ENCODE measurements around the gene CNBD2. TPM values are rescaled to one million over a fixed set of nuclear protein-coding genes. Genes with fewer than 3 reads are reported as not detected.
"Not testable (repeated sequence)": the region's sequence is repeated elsewhere in the genome, so short reads cannot be mapped to it uniquely, and the experiment has no call there.

CNBD2 gene
- polyA plus RNA-seq, 1 donor: 5.5 TPM

- Histone ChIP-seq H3K9me3 (ENCODE audit: control insufficient read depth, low read depth, low read length) (no peaks in the 10 kb centered on the region), H3K4me1 (ENCODE audit: control insufficient read depth, insufficient read depth, low read length) (no peaks in the 10 kb centered on the region), H3K36me3 (ENCODE audit: control insufficient read depth, insufficient read depth, low read length) (no peaks in the 10 kb centered on the region), H3K27me3 (ENCODE audit: control insufficient read depth, insufficient read depth, low read length) (no peaks in the 10 kb centered on the region), H3K27ac (ENCODE audit: low read length) (no peak overlapping the region), H3K4me3 (ENCODE audit: low read length) (no peak overlapping the region)
- peak; percentile 35 to 64 for DNase-seq
- 6% methylated on average over 2 of the region's 6 CpGs for WGBS (ENCODE audit: insufficient coverage, low lambda C conversion rate)
These were observed 24.4 kb downstream of the CNBD2 start for GRCh38 chr20:35992713-35993335.

GRCh38 chr20:35994994-35995453 is 26.6 kb downstream of the CNBD2 start:
- 0% methylated on average over 4 of the region's 6 CpGs for WGBS (ENCODE audit: insufficient coverage, low lambda C conversion rate)
- H3K9me3 ChIP-seq (ENCODE audit: control insufficient read depth, low read depth, low read length): no peaks in the 10 kb centered on the region

GRCh38 chr20:35996492-35996891 is 28.1 kb downstream of the CNBD2 start:
- WGBS (ENCODE audit: insufficient coverage, low lambda C conversion rate): no CpG with 5 or more reads among the region's 8 CpGs

More at GRCh38 chr20:35994994-35995453, 26.6 kb downstream of the CNBD2 start:
- H3K27me3 ChIP-seq (ENCODE audit: control insufficient read depth, insufficient read depth, low read length): no peaks in the 10 kb centered on the region
- H3K4me1 ChIP-seq (ENCODE audit: control insufficient read depth, insufficient read depth, low read length): no peaks in the 10 kb centered on the region
- H3K4me3 ChIP-seq (ENCODE audit: low read length): no peak overlapping the region
- peak; percentile 77 for DNase-seq
- H3K27ac ChIP-seq (ENCODE audit: low read length): no peak overlapping the region
- H3K36me3 ChIP-seq (ENCODE audit: control insufficient read depth, insufficient read depth, low read length): no peaks in the 10 kb centered on the region

GRCh38 chr20:36001331-36001730 is 32.9 kb downstream of the CNBD2 start:
- H3K4me1 ChIP-seq (ENCODE audit: control insufficient read depth, insufficient read depth, low read length): not testable (repeated sequence)

More at GRCh38 chr20:35996492-35996891, 28.1 kb downstream of the CNBD2 start:
- H3K9me3 ChIP-seq (ENCODE audit: control insufficient read depth, low read depth, low read length); DNase-seq; H3K27ac ChIP-seq (ENCODE audit: low read length); H3K4me1 ChIP-seq (ENCODE audit: control insufficient read depth, insufficient read depth, low read length); H3K36me3 ChIP-seq (ENCODE audit: control insufficient read depth, insufficient read depth, low read length); H3K4me3 ChIP-seq (ENCODE audit: low read length); H3K27me3 ChIP-seq (ENCODE audit: control insufficient read depth, insufficient read depth, low read length): not testable (repeated sequence)

GRCh38 chr20:36002855-36003254 is 34.5 kb downstream of the CNBD2 start:
- Histone ChIP-seq H3K36me3 (ENCODE audit: control insufficient read depth, insufficient read depth, low read length) (no peaks in the 10 kb centered on the region), H3K9me3 (ENCODE audit: control insufficient read depth, low read depth, low read length) (peaks cover 11% of the 10 kb centered on the region), H3K27ac (ENCODE audit: low read length) (no peak overlapping the region), H3K27me3 (ENCODE audit: control insufficient read depth, insufficient read depth, low read length) (no peaks in the 10 kb centered on the region), H3K4me3 (ENCODE audit: low read length) (no peak overlapping the region), H3K4me1 (ENCODE audit: control insufficient read depth, insufficient read depth, low read length) (no peaks in the 10 kb centered on the region)
- no peak for DNase-seq

More at GRCh38 chr20:36001331-36001730, 32.9 kb downstream of the CNBD2 start:
- not testable (repeated sequence) for DNase-seq; H3K36me3 ChIP-seq (ENCODE audit: control insufficient read depth, insufficient read depth, low read length); H3K27ac ChIP-seq (ENCODE audit: low read length); H3K4me3 ChIP-seq (ENCODE audit: low read length); H3K27me3 ChIP-seq (ENCODE audit: control insufficient read depth, insufficient read depth, low read length)
- no CpG with 5 or more reads among the region's 34 CpGs for whole genome bisulfite sequencing (ENCODE audit: insufficient coverage, low lambda C conversion rate)
- H3K9me3 ChIP-seq (ENCODE audit: control insufficient read depth, low read depth, low read length): peaks cover 11% of the 10 kb centered on the region

GRCh38 chr20:36004045-36004444 is 35.7 kb downstream of the CNBD2 start:
- no CpG with 5 or more reads among the region's 1 CpG for whole genome bisulfite sequencing (ENCODE audit: insufficient coverage, low lambda C conversion rate)

GRCh38 chr20:36008461-36009035 is 40.2 kb downstream of the CNBD2 start:
- H3K27ac ChIP-seq (ENCODE audit: low read length): no peak overlapping the region
- no peak overlapping the region for H3K4me3 ChIP-seq (ENCODE audit: low read length)
- WGBS (ENCODE audit: insufficient coverage, low lambda C conversion rate): no CpG with 5 or more reads among the region's 4 CpGs
- no peaks in the 10 kb centered on the region for H3K9me3 ChIP-seq (ENCODE audit: control insufficient read depth, low read depth, low read length)
- H3K36me3 ChIP-seq (ENCODE audit: control insufficient read depth, insufficient read depth, low read length): no peaks in the 10 kb centered on the region
- no peaks in the 10 kb centered on the region for H3K27me3 ChIP-seq (ENCODE audit: control insufficient read depth, insufficient read depth, low read length)
- no peaks in the 10 kb centered on the region for H3K4me1 ChIP-seq (ENCODE audit: control insufficient read depth, insufficient read depth, low read length)
- no peak for DNase-seq

More at GRCh38 chr20:36004045-36004444, 35.7 kb downstream of the CNBD2 start:
- no peaks in the 10 kb centered on the region for H3K36me3 ChIP-seq (ENCODE audit: control insufficient read depth, insufficient read depth, low read length)
- no peaks in the 10 kb centered on the region for H3K4me1 ChIP-seq (ENCODE audit: control insufficient read depth, insufficient read depth, low read length)
- no peak overlapping the region for H3K4me3 ChIP-seq (ENCODE audit: low read length)
- DNase-seq: no peak
- H3K27me3 ChIP-seq (ENCODE audit: control insufficient read depth, insufficient read depth, low read length): no peaks in the 10 kb centered on the region
- peaks cover 11% of the 10 kb centered on the region for H3K9me3 ChIP-seq (ENCODE audit: control insufficient read depth, low read depth, low read length)
- no peak overlapping the region for H3K27ac ChIP-seq (ENCODE audit: low read length)

GRCh38 chr20:36010076-36010475 is 41.7 kb downstream of the CNBD2 start:
- DNase-seq: no peak
- WGBS (ENCODE audit: insufficient coverage, low lambda C conversion rate): 100% methylated on average over 1 of the region's 4 CpGs
- Histone ChIP-seq H3K4me3 (ENCODE audit: low read length) (no peak overlapping the region), H3K36me3 (ENCODE audit: control insufficient read depth, insufficient read depth, low read length) (no peaks in the 10 kb centered on the region), H3K27ac (ENCODE audit: low read length) (no peak overlapping the region), H3K4me1 (ENCODE audit: control insufficient read depth, insufficient read depth, low read length) (no peaks in the 10 kb centered on the region), H3K9me3 (ENCODE audit: control insufficient read depth, low read depth, low read length) (no peaks in the 10 kb centered on the region), H3K27me3 (ENCODE audit: control insufficient read depth, insufficient read depth, low read length) (no peaks in the 10 kb centered on the region)

- no CpG with 5 or more reads among the region's 4 CpGs for WGBS (ENCODE audit: insufficient coverage, low lambda C conversion rate)
- H3K27ac ChIP-seq (ENCODE audit: low read length): no peak overlapping the region
- H3K36me3 ChIP-seq (ENCODE audit: control insufficient read depth, insufficient read depth, low read length): no peaks in the 10 kb centered on the region
- no peak for DNase-seq
- H3K4me3 ChIP-seq (ENCODE audit: low read length): no peak overlapping the region
- H3K9me3 ChIP-seq (ENCODE audit: control insufficient read depth, low read depth, low read length): no peaks in the 10 kb centered on the region
- no peaks in the 10 kb centered on the region for H3K27me3 ChIP-seq (ENCODE audit: control insufficient read depth, insufficient read depth, low read length)
- no peaks in the 10 kb centered on the region for H3K4me1 ChIP-seq (ENCODE audit: control insufficient read depth, insufficient read depth, low read length)
These were observed 42.4 kb downstream of the CNBD2 start for GRCh38 chr20:36010825-36011224.

GRCh38 chr20:36015806-36016403 is 47.5 kb downstream of the CNBD2 start:
- Histone ChIP-seq H3K27ac (ENCODE audit: low read length) (no peak overlapping the region), H3K4me3 (ENCODE audit: low read length) (no peak overlapping the region), H3K9me3 (ENCODE audit: control insufficient read depth, low read depth, low read length) (no peaks in the 10 kb centered on the region), H3K4me1 (ENCODE audit: control insufficient read depth, insufficient read depth, low read length) (no peaks in the 10 kb centered on the region), H3K27me3 (ENCODE audit: control insufficient read depth, insufficient read depth, low read length) (no peaks in the 10 kb centered on the region), H3K36me3 (ENCODE audit: control insufficient read depth, insufficient read depth, low read length) (no peaks in the 10 kb centered on the region)
- 100% methylated on average over 1 of the region's 1 CpG for WGBS (ENCODE audit: insufficient coverage, low lambda C conversion rate)
- no peak for DNase-seq

All from large intestine (tissue), 3 donors.